ENCODE results near the gene CCNH. TPM values are rescaled to one million over a fixed set of nuclear protein-coding genes. Genes with fewer than 3 reads are reported as not detected.

The CCNH gene
- total and polyA plus RNA-seq, 8 donors = 16.9 to 29.7 (median 21.8) TPM

DNA sequence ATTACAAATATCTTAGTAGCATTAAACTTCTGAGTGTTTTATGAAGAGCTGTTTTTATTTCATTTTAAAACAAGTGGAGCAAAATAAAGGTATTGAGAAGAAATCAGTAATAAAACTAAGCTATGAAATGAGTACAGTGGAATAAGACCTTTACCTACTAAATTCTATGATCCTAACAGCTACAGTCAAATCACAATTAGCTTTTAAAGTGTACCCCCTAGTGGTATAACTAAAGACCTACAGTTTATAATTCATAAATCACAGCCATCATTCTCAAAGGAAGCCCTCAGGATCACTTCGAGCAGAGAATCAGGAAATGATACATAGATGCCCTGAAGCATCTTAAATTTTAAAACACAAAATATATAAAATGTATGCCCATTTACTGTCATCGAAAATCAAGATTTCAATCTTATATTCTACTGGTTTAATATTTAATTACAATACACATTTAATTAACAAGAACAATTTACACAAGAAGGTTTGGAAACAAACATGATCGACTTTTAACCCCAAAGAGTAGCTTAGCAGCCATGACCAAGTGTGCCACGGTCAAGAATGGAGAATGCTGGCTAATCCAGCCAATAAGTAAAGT lies 12.3 kb downstream of the CCNH start:
- Histone ChIP-seq H3K9me3 (no peaks in the 10 kb centered on the region), H3K36me3 (peaks cover 0 to 35% (median 23%) of the 10 kb centered on the region in 3 donors), H3K27ac (no peak overlapping the region), H3K4me3 (no peak overlapping the region), H3K4me1 (no peaks in the 10 kb centered on the region), H3K27me3 (no peaks in the 10 kb centered on the region)
- no peak for DNase-seq
- intact Hi-C loops (cut with DNase I) = no loop called here
- WGBS, 2 donors = 48 to 62% methylated on average over 4 of the region's 4 CpGs
- FAIRE-seq = peak; percentile 57
- TF ChIP-seq, protein P1, sequence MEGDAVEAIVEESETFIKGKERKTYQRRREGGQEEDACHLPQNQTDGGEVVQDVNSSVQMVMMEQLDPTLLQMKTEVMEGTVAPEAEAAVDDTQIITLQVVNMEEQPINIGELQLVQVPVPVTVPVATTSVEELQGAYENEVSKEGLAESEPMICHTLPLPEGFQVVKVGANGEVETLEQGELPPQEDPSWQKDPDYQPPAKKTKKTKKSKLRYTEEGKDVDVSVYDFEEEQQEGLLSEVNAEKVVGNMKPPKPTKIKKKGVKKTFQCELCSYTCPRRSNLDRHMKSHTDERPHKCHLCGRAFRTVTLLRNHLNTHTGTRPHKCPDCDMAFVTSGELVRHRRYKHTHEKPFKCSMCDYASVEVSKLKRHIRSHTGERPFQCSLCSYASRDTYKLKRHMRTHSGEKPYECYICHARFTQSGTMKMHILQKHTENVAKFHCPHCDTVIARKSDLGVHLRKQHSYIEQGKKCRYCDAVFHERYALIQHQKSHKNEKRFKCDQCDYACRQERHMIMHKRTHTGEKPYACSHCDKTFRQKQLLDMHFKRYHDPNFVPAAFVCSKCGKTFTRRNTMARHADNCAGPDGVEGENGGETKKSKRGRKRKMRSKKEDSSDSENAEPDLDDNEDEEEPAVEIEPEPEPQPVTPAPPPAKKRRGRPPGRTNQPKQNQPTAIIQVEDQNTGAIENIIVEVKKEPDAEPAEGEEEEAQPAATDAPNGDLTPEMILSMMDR (IDR thresholded peaks at IDR 0.05) = peak; percentile 31 to 63 (median 46)
- peak; percentile 57 to 91 (median 86) for ATAC-seq

DNA sequence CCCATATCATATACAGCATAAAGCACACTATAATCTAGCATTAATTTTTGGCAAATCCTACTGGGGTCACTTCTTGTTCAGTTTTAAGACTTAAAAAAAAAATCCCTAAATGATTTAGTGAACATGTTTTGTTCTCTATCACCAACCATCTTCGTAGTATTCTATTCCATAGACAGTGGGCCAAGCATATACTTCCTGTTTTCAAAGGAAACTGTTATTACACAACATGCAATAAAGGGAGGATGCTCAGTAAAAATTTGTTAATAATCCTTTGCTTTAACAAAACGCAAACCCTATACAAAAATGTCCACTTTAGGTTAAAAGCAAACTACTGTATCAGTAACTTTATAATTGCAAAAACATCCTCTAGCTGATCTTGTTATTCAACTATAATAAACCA lies 13.0 kb downstream of the CCNH start:
- TF ChIP-seq, protein P1 (IDR thresholded peaks at IDR 0.05) = no peak
- 75 to 79% methylated on average over 2 of the region's 2 CpGs for WGBS, 2 donors
- no peak overlapping the region for H3K4me3 ChIP-seq
- FAIRE-seq (no peak), DNase-seq (no peak), ATAC-seq (peak in 2 of 4 donors; percentile 42 to 46)
- H3K27me3 ChIP-seq = no peaks in the 10 kb centered on the region
- H3K27ac ChIP-seq = no peak overlapping the region
- intact Hi-C loops (cut with DNase I) = no loop called here
- peaks cover 0 to 2% (median 0%) of the 10 kb centered on the region in 3 donors for H3K4me1 ChIP-seq
- no peaks in the 10 kb centered on the region for H3K9me3 ChIP-seq
- H3K36me3 ChIP-seq = peaks cover 0 to 35% (median 23%) of the 10 kb centered on the region in 3 donors

DNA sequence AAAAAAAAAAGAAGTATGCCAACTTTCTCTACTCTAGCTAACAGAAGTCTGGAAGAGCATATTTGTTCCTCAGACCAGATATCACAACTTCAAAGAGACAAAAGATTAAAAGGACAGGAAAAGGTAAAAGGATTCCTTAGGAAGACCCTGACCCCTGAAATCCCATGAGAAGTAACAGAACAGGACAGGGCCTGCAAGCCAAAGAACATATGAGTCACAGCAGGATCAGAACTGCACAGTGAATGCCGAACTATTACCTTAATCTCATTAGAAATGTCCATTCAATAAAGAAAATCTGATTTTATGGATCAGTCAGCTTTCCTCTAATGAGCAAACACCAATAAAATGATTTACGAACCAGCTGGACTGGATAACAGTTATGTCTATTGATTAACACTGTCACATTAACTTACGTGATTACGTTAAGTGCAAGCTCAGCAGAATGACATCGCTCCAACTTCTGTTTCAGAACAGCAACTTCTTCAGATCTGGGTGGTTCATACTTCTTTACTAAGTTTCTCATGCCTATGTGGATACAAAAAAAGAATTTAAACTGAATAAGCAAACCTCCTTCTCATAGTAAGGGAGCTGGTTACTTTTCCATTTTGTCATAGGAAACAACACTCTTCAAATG lies 13.6 kb downstream of the CCNH start:
- WGBS, 2 donors = 69 to 76% methylated on average over 5 of the region's 5 CpGs
- Histone ChIP-seq H3K27me3 (no peaks in the 10 kb centered on the region), H3K36me3 (peaks cover 0 to 34% (median 19%) of the 10 kb centered on the region in 3 donors), H3K27ac (no peak overlapping the region), H3K4me1 (peaks cover 0 to 8% (median 0%) of the 10 kb centered on the region in 3 donors), H3K4me3 (no peak overlapping the region), H3K9me3 (no peaks in the 10 kb centered on the region)
- DNase-seq = no peak
- intact Hi-C loops (cut with DNase I) = no loop called here
- peak in 1 of 4 donors; percentile 21 for ATAC-seq
- no peak for FAIRE-seq
- TF ChIP-seq, protein P1 (IDR thresholded peaks at IDR 0.05) = no peak

DNA sequence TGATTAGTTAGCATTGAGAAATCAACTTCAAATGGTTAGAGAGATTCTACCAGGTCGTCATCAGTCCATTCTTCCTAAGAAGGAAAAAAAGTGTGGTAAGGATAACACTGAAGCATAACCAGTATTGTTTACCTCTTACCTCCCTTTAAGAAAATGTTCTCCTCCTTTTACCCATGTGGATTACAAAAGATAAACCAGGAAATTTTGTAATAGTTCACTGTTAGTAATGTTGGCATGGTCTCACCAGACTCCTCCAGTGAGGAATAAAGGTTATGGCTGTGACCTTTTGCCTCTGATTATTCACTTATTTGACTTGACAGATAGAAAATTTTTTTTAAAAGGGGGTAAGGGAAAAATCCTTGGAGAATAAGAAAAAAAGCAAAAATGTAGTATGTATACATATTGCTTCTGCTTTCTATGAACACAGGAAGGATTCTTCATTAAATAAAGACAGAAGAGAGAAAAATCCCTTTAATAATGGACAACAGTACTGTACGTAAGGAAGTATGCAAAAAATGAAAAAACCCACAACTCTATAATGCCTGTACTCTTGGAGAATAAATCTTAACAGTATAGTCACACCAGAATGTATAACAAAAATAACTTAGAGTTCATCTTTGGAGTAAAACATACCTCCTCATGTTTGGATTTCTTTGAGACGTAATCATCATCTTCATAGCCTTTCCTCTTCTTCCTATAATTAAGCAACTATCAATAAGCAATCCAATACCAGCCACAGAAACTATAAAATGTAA lies 18.1 kb downstream of the CCNH start:
- ATAC-seq = peak in 1 of 4 donors; percentile 47
- 85 to 90% methylated on average over 3 of the region's 3 CpGs for whole genome bisulfite sequencing, 2 donors
- intact Hi-C loops (cut with DNase I) = no loop called here
- Histone ChIP-seq H3K4me3 (no peak overlapping the region), H3K9me3 (no peaks in the 10 kb centered on the region), H3K27me3 (no peaks in the 10 kb centered on the region), H3K4me1 (peaks cover 8 to 42% (median 21%) of the 10 kb centered on the region in 3 donors), H3K36me3 (peaks cover 0 to 25% (median 12%) of the 10 kb centered on the region in 3 donors), H3K27ac (peak overlapping the region in 2 of 4 donors; percentile 0 to 7)
- no peak for FAIRE-seq
- TF ChIP-seq, protein P1 (IDR thresholded peaks at IDR 0.05) = no peak
- no peak for DNase-seq
